GM21528 (cell line): ENCODE data around the gene USP43.
"Not testable (repeated sequence)": the region's sequence is repeated elsewhere in the genome, so short reads cannot be mapped to it uniquely, and the experiment has no call there.

Experiments
- ATAC-seq: cut with Tn5 transposase; IDR thresholded peaks from one replicate; pipeline ENCODE4 v1.9.1; 2021; ENCODE audit warnings: mild to moderate bottlenecking, moderate library complexity; ENCODE audit not compliant: unreplicated experiment, low FRiP score

Gene USP43

GRCh38 chr17:9648521-9649110, 3.3 kb downstream of the USP43 start:
- no peak for ATAC-seq

- ATAC-seq: no peak
Measured at GRCh38 chr17:9658593-9659211, 13.4 kb downstream of the USP43 start.

- ATAC-seq: no peak
Measured at GRCh38 chr17:9661027-9661426, 15.7 kb downstream of the USP43 start.

- ATAC-seq: not testable (repeated sequence)
Measured at GRCh38 chr17:9663511-9663910, 18.2 kb downstream of the USP43 start.

GRCh38 chr17:9666461-9667050, 21.2 kb downstream of the USP43 start:
- ATAC-seq: no peak

- no peak for ATAC-seq
Measured at GRCh38 chr17:9668517-9668916, 23.2 kb downstream of the USP43 start.

GRCh38 chr17:9669551-9670008, 24.3 kb downstream of the USP43 start:
- ATAC-seq: no peak

- no peak for ATAC-seq
Measured at GRCh38 chr17:9670596-9670995, 25.3 kb downstream of the USP43 start.

- ATAC-seq: no peak
Measured at GRCh38 chr17:9671559-9671958, 26.2 kb downstream of the USP43 start.

- no peak for ATAC-seq
Measured at GRCh38 chr17:9672266-9672665, 26.9 kb downstream of the USP43 start.

- no peak for ATAC-seq
Measured at GRCh38 chr17:9672691-9673090, 27.4 kb downstream of the USP43 start.

- no peak for ATAC-seq
Measured at GRCh38 chr17:9676084-9676483, 30.8 kb downstream of the USP43 start.

- ATAC-seq: no peak
Measured at GRCh38 chr17:9676820-9677310, 31.5 kb downstream of the USP43 start.

GRCh38 chr17:9677411-9677810, 32.1 kb downstream of the USP43 start:
- ATAC-seq: no peak

GRCh38 chr17:9677896-9678295, 32.6 kb downstream of the USP43 start:
- ATAC-seq: no peak

GRCh38 chr17:9684955-9685621, 39.8 kb downstream of the USP43 start:
- no peak for ATAC-seq

GRCh38 chr17:9693755-9694154, 48.4 kb downstream of the USP43 start:
- ATAC-seq: no peak

GRCh38 chr17:9696279-9697044, 51.1 kb downstream of the USP43 start:
- no peak for ATAC-seq

GRCh38 chr17:9700136-9700535, 54.8 kb downstream of the USP43 start:
- no peak for ATAC-seq

- ATAC-seq: no peak
Measured at GRCh38 chr17:9700754-9701476, 55.6 kb downstream of the USP43 start.
